NCI-H2029 treated with DMSO at 0.1 percent for 48 hours (cell line): ENCODE results near the gene RAB40C.

Experiments
- DNase-seq: peaks from one replicate; lab custom pipeline; 2025; lab: John Stamatoyannopoulos, UW

Gene RAB40C

GRCh38 chr16:632486-633335 is 42.8 kb downstream of the RAB40C start:
- DNase-seq, result no peak

- DNase-seq, result no peak
Observed at GRCh38 chr16:633336-634050, 43.6 kb downstream of the RAB40C start.

- no peak for DNase-seq
Observed at GRCh38 chr16:634051-634670, 44.3 kb downstream of the RAB40C start.

- no peak for DNase-seq
Observed at GRCh38 chr16:634996-635395, 45.1 kb downstream of the RAB40C start.

- no peak for DNase-seq
Observed at GRCh38 chr16:635573-636205, 45.8 kb downstream of the RAB40C start.

GRCh38 chr16:636206-637080 is 46.6 kb downstream of the RAB40C start, which contains the start of gene METTL26:
Gene METTL26, minus strand, starts transcription at chr16:636305. Its CDS starts 15 bp downstream, at chr16:636290.
- DNase-seq, result peak; percentile 78

GRCh38 chr16:637081-638018 is 47.5 kb downstream of the RAB40C start:
- DNase-seq, result no peak

GRCh38 chr16:638034-638543 is 48.2 kb downstream of the RAB40C start:
- no peak for DNase-seq

GRCh38 chr16:638836-639235 is 49.0 kb downstream of the RAB40C start:
- no peak for DNase-seq

GRCh38 chr16:640614-641013 is 50.7 kb downstream of the RAB40C start:
- no peak for DNase-seq

GRCh38 chr16:641326-642188 is 51.7 kb downstream of the RAB40C start, which contains the start of gene MCRIP2:
Gene MCRIP2, plus strand, starts transcription at chr16:641828. Its CDS starts 164 bp downstream, at chr16:641992.
- DNase-seq, result no peak

- no peak for DNase-seq
Observed at GRCh38 chr16:642189-643049, 52.6 kb downstream of the RAB40C start.

GRCh38 chr16:643050-643368 is 53.1 kb downstream of the RAB40C start:
- no peak for DNase-seq

- DNase-seq, result no peak
Observed at GRCh38 chr16:644556-644955, 54.7 kb downstream of the RAB40C start.

GRCh38 chr16:645852-646678 is 56.2 kb downstream of the RAB40C start:
- no peak for DNase-seq

GRCh38 chr16:646679-647172 is 56.9 kb downstream of the RAB40C start:
- no peak for DNase-seq
